Liver (tissue), 3 donors: ENCODE measurements around the gene RPUSD4.

Experiments
- CTCF ChIP-seq: fragments of 150-350 bp; IDR thresholded peaks from 2 replicates; pipeline ENCODE4 v1.5.1; 2017; ENCODE audit warnings: improper control_type of control experiment, low read depth, low read length; ENCODE audit not compliant: missing input control
- EGR1 ChIP-seq, 2 donors: IDR thresholded peaks; 2 replicates each; pipeline ENCODE4 v1.6.1; 2016 to 2018; ENCODE audit warnings: antibody characterized with exemption in 2 of 2, low read depth in 2 of 2
- GABPA ChIP-seq, 2 donors: IDR thresholded peaks in 1 of 2; conservative IDR thresholded peaks in 1 of 2; 2 replicates each; pipeline ENCODE4 v1.6.1; 2016; ENCODE audit warnings: antibody characterized with exemption in 2 of 2, mild to moderate bottlenecking in 1 of 2, moderate library complexity in 1 of 2
- MAX ChIP-seq: IDR thresholded peaks from 2 replicates; pipeline ENCODE4 v1.6.1; 2016; ENCODE audit warnings: antibody characterized with exemption
- RAD21 ChIP-seq, 2 donors: IDR thresholded peaks; 2 replicates each; pipeline ENCODE4 v1.6.1; 2016; ENCODE audit warnings: antibody characterized with exemption in 2 of 2, mild to moderate bottlenecking in 2 of 2
- YY1 ChIP-seq: IDR thresholded peaks from 2 replicates; pipeline ENCODE4 v1.6.1; 2016; ENCODE audit warnings: antibody characterized with exemption, mild to moderate bottlenecking
- donor health status: healthy.
- donor health status: healthy.

- TF ChIP-seq RAD21 (IDR thresholded peaks at IDR 0.05) (no peak), CTCF (no peak), GABPA (IDR thresholded peaks at IDR 0.05 in 1 of 2, conservative IDR thresholded peaks at IDR 0.05 in 1 of 2) (no peak), MAX (no peak), EGR1 (IDR thresholded peaks at IDR 0.05; ENCODE audit: low read depth in 2 of 2) (no peak), YY1 (no peak)
These were observed 18.4 kb downstream of the RPUSD4 start for GRCh38 chr11:126193038-126193478.
